Measurements from ENCODE around the gene PCDH9.
"Not testable (repeated sequence)": the region's sequence is repeated elsewhere in the genome, so short reads cannot be mapped to it uniquely, and the experiment has no call there.

Gene PCDH9

GRCh38 chr13:67133476-67133875 is 96.7 kb downstream of the PCDH9 start:
- in situ Hi-C loops (cut with MboI; ENCODE audit: low sequenced_read_pairs): no loop called here

DNA sequence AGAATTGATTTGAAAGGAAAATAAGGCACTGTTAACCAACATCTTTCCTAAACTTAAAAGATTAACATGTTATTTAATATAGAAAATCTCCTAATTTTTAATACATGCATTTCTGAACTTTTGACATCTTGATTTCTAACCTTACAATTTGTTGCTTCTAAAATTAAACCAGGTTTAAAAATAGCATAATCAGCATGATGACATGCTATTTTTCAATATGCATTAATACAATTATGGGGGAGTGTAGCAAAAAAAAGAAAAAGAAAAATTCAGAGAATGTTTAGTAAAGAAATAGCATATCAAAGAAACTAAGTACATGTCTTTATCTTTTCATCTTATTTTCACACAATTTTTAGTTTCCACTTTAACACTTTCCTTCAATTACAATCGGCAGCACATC is 98.7 kb downstream of the PCDH9 start:
- in situ Hi-C loops (cut with MboI; ENCODE audit: low sequenced_read_pairs): no loop called here

- in situ Hi-C loops (cut with MboI; ENCODE audit: low sequenced_read_pairs): no loop called here
These were observed 99.7 kb downstream of the PCDH9 start for GRCh38 chr13:67130444-67130843.

- in situ Hi-C loops (cut with MboI; ENCODE audit: low sequenced_read_pairs): no loop called here
These were observed 102.0 kb downstream of the PCDH9 start for GRCh38 chr13:67128136-67128535.

DNA sequence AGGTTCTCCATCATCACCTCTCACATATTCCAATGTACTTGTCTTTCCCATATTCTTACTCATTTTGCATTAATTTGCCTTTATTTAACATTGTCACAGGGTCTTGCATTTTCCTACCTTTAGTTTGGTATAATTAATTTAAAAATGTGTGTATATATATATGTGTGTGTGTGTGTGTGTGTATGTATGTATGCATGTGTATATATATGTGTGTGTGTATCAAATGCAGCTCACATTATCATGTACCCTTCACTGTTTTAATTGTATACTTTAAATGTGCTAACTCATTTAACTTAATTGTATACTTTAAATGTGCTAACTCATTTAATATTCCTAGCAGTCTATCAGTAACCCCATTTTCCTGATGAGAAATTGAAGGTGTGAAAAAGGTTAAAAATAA is 104.5 kb downstream of the PCDH9 start:
- in situ Hi-C loops (cut with MboI; ENCODE audit: low sequenced_read_pairs): no loop called here

DNA sequence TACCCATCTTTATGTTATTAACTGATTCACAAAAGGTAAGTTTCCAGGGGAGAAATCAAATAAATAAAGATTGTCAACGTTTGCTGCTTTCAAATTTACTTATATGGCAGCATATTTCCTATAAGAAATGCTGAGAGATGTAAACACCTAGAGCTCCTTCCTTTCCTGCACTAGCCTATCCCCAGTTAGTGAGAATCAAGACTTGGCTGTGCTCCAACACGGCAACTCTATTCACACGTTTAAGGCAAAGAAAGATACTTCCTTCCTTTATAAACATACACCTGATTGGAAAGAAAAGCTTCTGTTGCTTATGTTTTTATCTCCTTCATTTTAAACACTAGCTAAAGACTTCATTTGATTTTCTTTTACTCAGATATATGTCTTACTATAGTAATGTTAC is 107.0 kb downstream of the PCDH9 start:
- in situ Hi-C loops (cut with MboI; ENCODE audit: low sequenced_read_pairs): no loop called here

GRCh38 chr13:67122251-67122650 is 107.9 kb downstream of the PCDH9 start:
- in situ Hi-C loops (cut with MboI; ENCODE audit: low sequenced_read_pairs): no loop called here

DNA sequence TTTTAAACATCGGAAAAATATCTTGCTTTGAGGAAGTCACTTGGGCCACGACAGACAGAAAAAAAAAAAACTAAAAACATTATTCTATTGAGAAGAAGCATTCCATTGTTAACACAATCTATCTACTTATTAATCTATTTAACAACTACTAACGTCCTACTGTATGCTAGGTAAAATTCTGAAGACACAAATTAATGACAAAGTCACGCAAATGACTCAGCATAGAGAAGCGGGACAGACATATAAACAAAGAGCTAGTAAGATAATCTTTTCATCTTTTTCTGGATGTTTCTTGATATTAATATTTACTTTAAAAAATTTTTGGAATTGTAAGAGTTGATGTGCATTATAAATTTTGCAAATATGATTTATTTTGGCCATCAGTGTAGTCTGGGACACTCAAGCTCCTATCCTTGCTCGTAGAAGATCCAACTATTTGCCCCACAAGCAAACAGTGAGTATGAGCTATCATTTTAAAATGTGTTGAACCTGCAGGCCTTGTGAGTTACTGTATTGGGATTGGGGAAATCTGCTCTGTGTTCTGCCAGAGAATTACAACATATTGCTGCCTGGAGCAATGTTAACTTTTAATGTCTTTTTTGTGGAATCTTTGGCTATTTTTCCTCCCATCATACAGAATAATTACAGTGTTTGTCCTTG is 109.1 kb downstream of the PCDH9 start:
- in situ Hi-C loops (cut with MboI; ENCODE audit: low sequenced_read_pairs): no loop called here

DNA sequence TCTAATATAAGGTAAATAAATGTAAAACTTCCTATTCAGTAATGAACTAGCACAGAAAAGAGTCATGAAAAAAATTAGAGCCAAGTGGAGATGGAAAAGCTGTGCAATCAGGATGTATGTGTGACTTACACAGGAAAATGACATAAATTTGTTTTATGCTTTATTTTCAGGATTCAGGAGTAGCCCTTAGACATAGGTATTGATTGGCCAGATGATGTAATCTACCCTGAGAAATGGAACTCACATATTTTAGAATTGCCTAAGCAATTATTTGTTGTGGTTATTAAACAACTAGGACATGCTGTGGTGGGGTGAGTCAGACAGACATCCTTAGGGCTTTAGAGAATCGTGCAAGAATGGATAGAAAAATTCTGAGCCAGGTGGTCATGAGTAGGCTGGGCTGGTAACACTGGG is 110.6 kb downstream of the PCDH9 start:
- in situ Hi-C loops (cut with MboI; ENCODE audit: low sequenced_read_pairs): no loop called here

DNA sequence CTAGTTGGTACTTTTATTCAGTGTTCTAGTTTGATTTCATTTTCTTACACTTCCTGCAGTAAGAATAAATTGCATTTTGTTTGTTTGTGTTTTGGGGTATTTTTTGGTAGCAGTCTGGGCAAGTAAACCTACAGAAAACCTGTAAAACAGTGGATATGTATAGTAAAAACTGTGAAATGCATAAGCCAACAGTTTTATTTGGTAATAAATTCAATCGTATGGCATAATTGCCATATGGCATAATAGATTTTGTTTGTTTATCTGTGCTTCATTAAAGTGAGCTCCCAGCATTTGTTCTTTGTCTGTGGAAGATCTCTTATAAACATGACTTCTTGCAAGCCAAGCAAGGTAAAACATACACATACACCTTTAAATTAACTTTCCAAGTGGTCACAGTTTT is 111.9 kb downstream of the PCDH9 start:
- in situ Hi-C loops (cut with MboI; ENCODE audit: low sequenced_read_pairs): no loop called here

GRCh38 chr13:67117010-67117550 is 113.1 kb downstream of the PCDH9 start:
- in situ Hi-C loops (cut with MboI; ENCODE audit: low sequenced_read_pairs): no loop called here

DNA sequence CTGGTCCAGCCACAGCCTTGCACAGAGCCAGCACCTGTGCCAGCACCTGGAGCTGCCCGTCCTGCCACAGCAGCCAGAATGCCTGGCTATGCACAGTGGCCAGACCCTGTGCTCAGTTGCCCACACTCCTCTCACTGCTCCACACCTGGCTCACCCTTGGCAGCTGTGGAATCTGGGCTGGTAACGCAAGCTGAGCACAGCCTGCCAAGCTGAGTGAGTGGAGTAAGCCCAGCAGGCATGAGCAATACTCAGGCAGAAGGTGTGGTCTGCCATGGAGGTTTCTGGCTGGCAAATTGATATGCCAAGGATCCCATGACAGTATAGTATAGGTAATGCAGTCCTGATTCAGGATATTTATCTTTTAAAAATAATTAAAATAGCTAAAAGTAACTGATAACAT is 122.2 kb downstream of the PCDH9 start:
- in situ Hi-C loops (cut with MboI; ENCODE audit: low sequenced_read_pairs): no loop called here

- in situ Hi-C loops (cut with MboI; ENCODE audit: low sequenced_read_pairs): no loop called here
These were observed 123.6 kb downstream of the PCDH9 start for GRCh38 chr13:67106502-67107057.

DNA sequence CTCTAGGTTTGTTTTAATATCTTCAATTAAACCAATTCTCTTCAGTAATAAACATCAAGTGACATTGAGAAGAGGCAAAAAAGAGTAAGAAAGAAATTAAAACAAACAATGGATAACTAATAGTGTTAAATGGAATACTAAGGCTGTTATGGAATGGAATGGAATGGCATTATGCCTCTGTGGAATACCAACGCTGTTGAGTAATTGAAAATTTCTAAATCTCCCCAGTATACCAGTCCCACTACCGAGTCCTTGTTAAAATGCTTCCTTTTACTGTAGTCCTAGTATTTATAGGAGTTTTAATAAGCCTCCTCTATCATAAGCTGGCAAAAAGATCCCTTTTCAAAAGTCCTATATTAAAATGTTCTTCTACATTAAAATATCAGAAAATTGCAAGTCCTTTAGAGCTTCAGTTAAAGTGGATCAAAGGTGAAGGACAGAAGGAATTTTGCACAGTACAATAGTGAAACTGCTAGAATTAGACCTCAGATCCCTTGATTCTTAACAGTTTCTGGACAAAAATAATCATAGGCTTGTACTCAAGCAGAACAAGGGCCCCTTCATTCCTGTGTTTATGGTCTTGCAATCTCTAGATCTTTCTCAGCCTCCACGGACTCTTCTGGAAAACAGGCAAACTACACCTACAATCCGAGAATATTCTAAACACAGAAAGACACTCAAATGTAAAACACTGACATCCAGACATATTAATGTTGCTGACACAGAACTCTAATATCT is 128.2 kb downstream of the PCDH9 start:
- in situ Hi-C loops (cut with MboI; ENCODE audit: low sequenced_read_pairs): no loop called here

GRCh38 chr13:67100730-67101129 is 129.4 kb downstream of the PCDH9 start:
- in situ Hi-C loops (cut with MboI; ENCODE audit: low sequenced_read_pairs): no loop called here

GRCh38 chr13:67099494-67099893 is 130.6 kb downstream of the PCDH9 start:
- in situ Hi-C loops (cut with MboI; ENCODE audit: low sequenced_read_pairs): no loop called here

DNA sequence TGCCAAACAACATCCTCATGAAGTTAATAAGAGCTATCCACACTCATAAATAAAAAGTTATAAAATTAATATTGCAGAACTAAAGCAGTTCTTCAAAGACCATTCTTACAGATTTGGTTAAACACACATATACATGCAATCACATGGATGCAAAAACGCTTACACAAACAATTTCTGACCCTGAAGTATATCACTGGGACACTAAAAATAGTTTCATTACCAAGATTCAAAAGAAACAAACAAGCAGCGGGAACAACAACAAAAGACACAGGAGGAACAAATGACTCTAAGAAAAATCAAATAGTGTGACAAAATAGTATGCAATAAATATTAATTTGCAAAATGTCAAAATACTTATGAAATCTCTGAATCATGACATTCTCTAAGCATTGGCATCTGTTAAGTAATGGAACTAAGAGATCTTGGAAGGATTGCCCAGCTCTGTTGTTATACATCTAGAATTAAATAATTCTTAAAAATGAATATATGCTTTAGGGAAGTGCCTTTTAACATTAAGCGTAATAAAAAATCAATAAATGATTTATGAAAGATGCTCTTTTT is 132.2 kb downstream of the PCDH9 start:
- in situ Hi-C loops (cut with MboI; ENCODE audit: low sequenced_read_pairs): no loop called here

DNA sequence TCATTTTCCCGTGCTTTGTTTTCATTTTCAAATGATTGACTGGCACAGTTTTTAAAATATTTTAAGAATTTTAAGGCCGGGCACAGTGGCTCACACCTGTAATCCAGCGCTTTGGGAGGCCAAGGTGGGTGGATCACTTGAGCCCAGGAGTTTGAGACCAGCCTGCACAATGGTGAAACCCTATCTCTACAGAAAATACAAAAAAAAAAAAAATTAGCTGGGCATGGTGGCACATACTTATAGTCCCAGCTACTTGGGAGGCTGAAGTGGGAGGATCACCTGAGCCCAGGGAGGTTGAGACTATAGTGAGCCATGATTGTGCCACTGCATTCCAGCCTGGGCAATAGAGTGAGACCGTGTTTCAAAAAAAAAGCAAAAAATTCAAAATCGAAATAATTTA is 133.2 kb downstream of the PCDH9 start:
- in situ Hi-C loops (cut with MboI; ENCODE audit: low sequenced_read_pairs): not testable (repeated sequence)

DNA sequence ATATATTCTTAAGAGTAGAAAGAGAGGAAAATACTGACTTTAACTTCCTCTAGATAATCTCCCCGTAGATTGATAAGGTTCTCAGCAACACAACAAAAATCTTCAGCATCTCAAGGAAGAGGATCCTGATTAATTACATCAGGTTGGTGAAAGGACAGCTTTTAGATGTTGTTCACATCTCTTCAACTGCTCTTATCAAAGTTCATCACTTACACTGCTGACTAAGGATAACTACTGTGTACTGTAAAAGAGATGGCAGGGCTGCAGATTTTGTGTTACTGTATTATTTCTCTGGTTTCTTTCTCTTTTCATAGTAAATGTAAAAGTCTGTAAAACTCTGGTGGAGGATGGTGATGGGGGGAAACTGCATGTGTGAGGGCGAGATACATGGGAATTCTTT is 133.7 kb downstream of the PCDH9 start:
- in situ Hi-C loops (cut with MboI; ENCODE audit: low sequenced_read_pairs): no loop called here

DNA sequence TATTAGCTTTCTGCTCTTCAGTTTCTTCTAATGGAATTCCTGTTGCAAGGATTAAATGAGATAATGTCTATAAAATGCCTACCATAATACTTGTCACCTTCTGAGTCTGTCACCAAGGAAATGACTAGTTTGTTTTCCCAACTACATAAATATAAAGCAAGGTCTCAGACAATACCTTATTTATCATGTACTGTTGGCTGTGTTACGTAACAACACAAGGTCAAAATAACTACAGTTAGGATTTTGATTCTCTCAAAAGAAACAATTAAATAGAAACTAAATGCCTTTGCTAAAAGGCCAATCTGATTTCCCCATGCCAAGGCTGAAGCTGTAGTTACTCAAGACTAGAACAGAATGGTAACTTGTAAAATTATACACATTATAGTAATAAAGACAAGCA is 134.5 kb downstream of the PCDH9 start:
- in situ Hi-C loops (cut with MboI; ENCODE audit: low sequenced_read_pairs): no loop called here

- in situ Hi-C loops (cut with MboI; ENCODE audit: low sequenced_read_pairs): no loop called here
These were observed 135.2 kb downstream of the PCDH9 start for GRCh38 chr13:67094952-67095351.

DNA sequence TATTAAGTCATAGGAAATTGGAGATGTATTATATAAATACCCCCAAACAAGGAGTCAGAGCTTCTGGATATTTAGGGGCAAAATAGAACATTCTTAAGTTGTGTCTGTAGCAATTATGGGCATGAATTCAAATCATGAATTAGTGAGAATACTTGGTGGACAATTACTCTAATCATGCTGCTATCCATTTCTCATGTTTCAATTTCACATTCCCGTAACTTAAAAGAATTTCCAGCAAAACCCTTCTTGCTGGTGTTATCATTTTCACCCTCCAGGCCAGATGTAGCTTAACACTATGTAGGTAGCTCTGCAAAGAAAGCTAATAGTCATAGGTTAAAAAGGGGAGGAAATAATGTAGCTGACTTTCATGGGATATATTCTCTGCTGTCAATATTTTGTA is 136.1 kb downstream of the PCDH9 start:
- in situ Hi-C loops (cut with MboI; ENCODE audit: low sequenced_read_pairs): no loop called here
